PC-9 (cell line): ENCODE data around the gene CIITA. TPM values are rescaled to one million over a fixed set of nuclear protein-coding genes. Genes with fewer than 3 reads are reported as not detected.

Experiments
- BruUV-seq: library from RNA; stranded (reverse); fragments of 400-500 nt; replicated peaks from 2 replicates; lab custom pipeline; 2021; lab: Mats Ljungman, UMichigan
- CTCF ChIA-PET: fragments of 300-600 bp; sonication (Branson Sonifier 250); formaldehyde crosslinking; loops from one replicate; lab custom pipeline; 2022; ENCODE audit warnings: antibody characterized with exemption; lab: Charles Lee
- POLR2A ChIA-PET: fragments of 300-600 bp; sonication (Branson Sonifier 250); formaldehyde crosslinking; loops from one replicate; lab custom pipeline; 2022; ENCODE audit warnings: antibody characterized with exemption; ENCODE audit not compliant: unreplicated experiment; lab: Charles Lee
- DNase-seq, 2 experiments: peaks; one replicate each; pipeline versions ENCODE4 v3.0.0 to v3.0.0-alpha.2; 2015 to 2022; ENCODE audit warnings: mixed read lengths in 1 of 2
- H2AFZ ChIP-seq: fragments of 200-600 bp; sonication (generic); 2 replicates; pipeline ENCODE4 v1.8.1; 2017; ENCODE audit warnings: antibody characterized with exemption
- H3F3A ChIP-seq: fragments of 200-600 bp; sonication (generic); 2 replicates; pipeline ENCODE4 v1.8.1; 2017; ENCODE audit warnings: antibody characterized with exemption, mild to moderate bottlenecking, low read depth; ENCODE audit not compliant: insufficient read depth
- H3K27ac ChIP-seq: fragments of 200-600 bp; sonication (generic); 2 replicates; pipeline ENCODE4 v1.6.1; 2016; ENCODE audit warnings: mixed run types
- H3K27me3 ChIP-seq: fragments of 200-600 bp; sonication (generic); 2 replicates; pipeline ENCODE4 v1.6.1; 2016; ENCODE audit warnings: low read depth, mixed run types; ENCODE audit not compliant: insufficient read depth
- H3K36me3 ChIP-seq: fragments of 200-600 bp; sonication (generic); 2 replicates; pipeline ENCODE4 v1.6.1; 2016; ENCODE audit warnings: low read depth, mixed run types
- H3K4me1 ChIP-seq: fragments of 200-600 bp; sonication (generic); replicated peaks from 2 replicates; pipeline ENCODE4 v1.6.1; 2016; ENCODE audit warnings: mixed run types; ENCODE audit not compliant: insufficient read depth
- H3K4me2 ChIP-seq: fragments of 200-600 bp; sonication (generic); 2 replicates; pipeline ENCODE4 v1.6.1; 2017; ENCODE audit warnings: mixed run types
- H3K4me3 ChIP-seq: fragments of 200-600 bp; sonication (generic); 2 replicates; pipeline ENCODE4 v1.6.1; 2016; ENCODE audit warnings: mixed run types
- H3K79me2 ChIP-seq: fragments of 200-600 bp; sonication (generic); 2 replicates; pipeline ENCODE4 v1.6.1; 2017; ENCODE audit warnings: low read depth, mixed run types
- H3K9me2 ChIP-seq: fragments of 200-600 bp; sonication (generic); 2 replicates; pipeline ENCODE4 v1.8.1; 2017; ENCODE audit warnings: mild to moderate bottlenecking; ENCODE audit not compliant: insufficient read depth
- H3K9me3 ChIP-seq: fragments of 200-600 bp; sonication (generic); 2 replicates; pipeline ENCODE4 v1.8.1; 2016; ENCODE audit warnings: low read depth; ENCODE audit not compliant: insufficient read depth
- H4K20me1 ChIP-seq: fragments of 200-600 bp; sonication (generic); 2 replicates; pipeline ENCODE4 v1.8.1; 2017; ENCODE audit not compliant: insufficient read depth
- EZH2 ChIP-seq: fragments of 200-600 bp; sonication (generic); IDR thresholded peaks from 2 replicates; pipeline ENCODE4 v1.8.0; 2017; ENCODE audit warnings: antibody characterized with exemption, low read depth
- intact Hi-C: fragments of 100-400 bp; cut with micrococcal nuclease; formaldehyde crosslinking; loops from one replicate; pipeline ENCODE4 v1.10.0; 2022; ENCODE audit not compliant: unreplicated experiment
- total RNA-seq: library from RNA; stranded (reverse); gene quantifications from 2 replicates; pipeline ENCODE4 v1.2.3, GENCODE V29; 2021
- TF ChIP-seq, protein P1 (sequence below): fragments of 200-600 bp; sonication (generic); conservative IDR thresholded peaks from 2 replicates; pipeline ENCODE4 v1.6.1; 2017; ENCODE audit warnings: mixed run types, antibody characterized with exemption, mild to moderate bottlenecking, moderate library complexity

CIITA gene
- total RNA-seq, 1 experiment from 2014 or later, result 1.7 TPM

- no peaks in the 10 kb centered on the region for H3K9me3 ChIP-seq
- H2AFZ ChIP-seq, result no peak overlapping the region
- ChIA-PET POLR2A (no interaction called here), CTCF (no interaction called here)
- H3F3A ChIP-seq, result peaks cover 18% of the 10 kb centered on the region
- no peaks in the 10 kb centered on the region for H3K36me3 ChIP-seq
- H3K4me1 ChIP-seq, result peaks cover 28% of the 10 kb centered on the region
- no peaks in the 10 kb centered on the region for H3K9me2 ChIP-seq
- no peak overlapping the region for H3K4me3 ChIP-seq
- intact Hi-C loops, result loop anchor here (5.0 kb wide), 2 partner anchors 757 to 857 kb away; no protein-coding TSS in a partner anchor
- H3K4me2 ChIP-seq, result no peak overlapping the region
- no TSS peak for BruUV-seq
- no peak for DNase-seq
- H3K79me2 ChIP-seq, result peaks cover 14% of the 10 kb centered on the region
- H3K27me3 ChIP-seq, result no peaks in the 10 kb centered on the region
- no peak for TF ChIP-seq EZH2
- TF ChIP-seq, protein P1, sequence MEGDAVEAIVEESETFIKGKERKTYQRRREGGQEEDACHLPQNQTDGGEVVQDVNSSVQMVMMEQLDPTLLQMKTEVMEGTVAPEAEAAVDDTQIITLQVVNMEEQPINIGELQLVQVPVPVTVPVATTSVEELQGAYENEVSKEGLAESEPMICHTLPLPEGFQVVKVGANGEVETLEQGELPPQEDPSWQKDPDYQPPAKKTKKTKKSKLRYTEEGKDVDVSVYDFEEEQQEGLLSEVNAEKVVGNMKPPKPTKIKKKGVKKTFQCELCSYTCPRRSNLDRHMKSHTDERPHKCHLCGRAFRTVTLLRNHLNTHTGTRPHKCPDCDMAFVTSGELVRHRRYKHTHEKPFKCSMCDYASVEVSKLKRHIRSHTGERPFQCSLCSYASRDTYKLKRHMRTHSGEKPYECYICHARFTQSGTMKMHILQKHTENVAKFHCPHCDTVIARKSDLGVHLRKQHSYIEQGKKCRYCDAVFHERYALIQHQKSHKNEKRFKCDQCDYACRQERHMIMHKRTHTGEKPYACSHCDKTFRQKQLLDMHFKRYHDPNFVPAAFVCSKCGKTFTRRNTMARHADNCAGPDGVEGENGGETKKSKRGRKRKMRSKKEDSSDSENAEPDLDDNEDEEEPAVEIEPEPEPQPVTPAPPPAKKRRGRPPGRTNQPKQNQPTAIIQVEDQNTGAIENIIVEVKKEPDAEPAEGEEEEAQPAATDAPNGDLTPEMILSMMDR, result no peak
- peaks cover 9% of the 10 kb centered on the region; the same call in 1 of the 2 replicates for H4K20me1 ChIP-seq
- H3K27ac ChIP-seq, result no peak overlapping the region
These were observed 77.9 kb downstream of the CIITA start for GRCh38 chr16:10954903-10955302.

- peaks cover 13% of the 10 kb centered on the region for H3K4me1 ChIP-seq
- BruUV-seq, result no TSS peak
- H3K27me3 ChIP-seq, result no peaks in the 10 kb centered on the region
- CTCF ChIA-PET, result interaction anchor here (0.6 kb wide), 1 partner anchor 36 kb away, joined by 4 read pairs; no protein-coding TSS in a partner anchor
- peak in 1 of 2 experiments; percentile 64 for DNase-seq
- H3K4me3 ChIP-seq, result no peak overlapping the region
- no peak overlapping the region for H2AFZ ChIP-seq
- H3K9me2 ChIP-seq, result no peaks in the 10 kb centered on the region
- intact Hi-C loops, result no loop called here
- H3K79me2 ChIP-seq, result no peaks in the 10 kb centered on the region
- peak overlapping the region; percentile 10; the same call in 1 of the 2 replicates for H3K4me2 ChIP-seq
- H3K27ac ChIP-seq, result no peak overlapping the region
- peaks cover 4% of the 10 kb centered on the region; the same call in 1 of the 2 replicates for H4K20me1 ChIP-seq
- no peaks in the 10 kb centered on the region for H3K9me3 ChIP-seq
- TF ChIP-seq, protein P1, result no peak
- no peaks in the 10 kb centered on the region for H3K36me3 ChIP-seq
- POLR2A ChIA-PET, result no interaction called here
- H3F3A ChIP-seq, result 0 out of 2 replicates have a peak, but pooled peaks cover 9% of the 10 kb centered on the region
These were observed 80.9 kb downstream of the CIITA start for GRCh38 chr16:10957771-10958482.

GRCh38 chr16:10959161-10959560 is 82.2 kb downstream of the CIITA start:
- Histone ChIP-seq H3K27me3 (no peaks in the 10 kb centered on the region), H3K79me2 (no peaks in the 10 kb centered on the region), H3K27ac (no peak overlapping the region), H3K9me3 (no peaks in the 10 kb centered on the region), H3K4me3 (no peak overlapping the region), H2AFZ (no peak overlapping the region), H3K9me2 (no peaks in the 10 kb centered on the region), H3K4me2 (no peak overlapping the region), H3K36me3 (no peaks in the 10 kb centered on the region), H3K4me1 (peaks cover 13% of the 10 kb centered on the region), H3F3A (peaks cover 9% of the 10 kb centered on the region; the same call in 1 of the 2 replicates), H4K20me1 (peaks cover 4% of the 10 kb centered on the region; the same call in 1 of the 2 replicates)
- ChIA-PET POLR2A (interaction anchor here (1.0 kb wide), 1 partner anchor 437 kb away, joined by 7 read pairs; no protein-coding TSS in a partner anchor), CTCF (interaction anchor here (0.6 kb wide), 4 partner anchors 297 to 720 kb away, joined by 3 to 4 read pairs (median 3); partner anchors contain the start of gene SOCS1)
- intact Hi-C loops, result no loop called here
- BruUV-seq, result no TSS peak
- no peak for DNase-seq
- no peak for TF ChIP-seq EZH2
- TF ChIP-seq, protein P1, result no peak
